Urinary bladder (tissue), 4 donors: ENCODE results near the gene FCRL6. TPM values are rescaled to one million over a fixed set of nuclear protein-coding genes. Genes with fewer than 3 reads are reported as not detected.

Experiments
- DNase-seq: peaks from one replicate; pipeline ENCODE4 v3.0.0-alpha.2; 2015; ENCODE audit errors: extremely low spot score
- H3K27ac ChIP-seq: one replicate; pipeline ENCODE4 v1.5.1; 2013; ENCODE audit warnings: low read depth, mild to moderate bottlenecking, moderate library complexity
- H3K36me3 ChIP-seq: one replicate; pipeline ENCODE4 v1.6.1; 2013; ENCODE audit warnings: mild to moderate bottlenecking, moderate library complexity; ENCODE audit not compliant: insufficient read depth
- H3K4me1 ChIP-seq: one replicate; pipeline ENCODE4 v1.6.1; 2013; ENCODE audit warnings: mild to moderate bottlenecking, moderate library complexity; ENCODE audit not compliant: insufficient read depth
- H3K4me3 ChIP-seq: one replicate; pipeline ENCODE4 v1.5.1; 2013; ENCODE audit warnings: low read depth, low read length
- WGBS: extraction: QIAGEN DNeasy Blood & Tissue Kit; methylation state at CpG from one replicate; pipeline ENCODE4 v1.1.7; 2013; 5-methylcytosine and 5-hydroxymethylcytosine counted together
- polyA plus RNA-seq: library from polyadenylated mRNA; stranded (reverse); fragments of 200-250 nt; gene quantifications from one replicate; pipeline ENCODE4 v1.2.3, GENCODE V29; 2013
- total RNA-seq: library from RNA; depleted of rRNA; stranded (reverse); fragments of >200 nt; gene quantifications from one replicate; pipeline ENCODE4 v1.2.3, GENCODE V29; 2014
- donor health status: healthy with polysubstance abuse.
- donor health status: healthy.

Gene FCRL6
- total and polyA plus RNA-seq, 2 donors, result 0.20 TPM; not detected in 1

- no peaks in the 10 kb centered on the region for H3K36me3 ChIP-seq
- WGBS, result 80% methylated on average over 11 of the region's 11 CpGs
- no peak overlapping the region for H3K4me3 ChIP-seq
- no peak overlapping the region for H3K27ac ChIP-seq
- DNase-seq, result peak; percentile 29
- no peaks in the 10 kb centered on the region for H3K4me1 ChIP-seq
These were observed 15.3 kb downstream of the FCRL6 start for GRCh38 chr1:159817276-159818041.

GRCh38 chr1:159821171-159821867, 19.2 kb downstream of the FCRL6 start:
- WGBS, result 52% methylated on average over 9 of the region's 9 CpGs

GRCh38 chr1:159823406-159823805, 21.2 kb downstream of the FCRL6 start:
- Histone ChIP-seq H3K27ac (no peak overlapping the region), H3K36me3 (no peaks in the 10 kb centered on the region), H3K4me3 (no peak overlapping the region), H3K4me1 (no peaks in the 10 kb centered on the region)
- WGBS, result 34% methylated on average over 7 of the region's 7 CpGs
- DNase-seq, result no peak

More at GRCh38 chr1:159821171-159821867, 19.2 kb downstream of the FCRL6 start:
- no peaks in the 10 kb centered on the region for H3K36me3 ChIP-seq
- DNase-seq, result no peak
- H3K4me1 ChIP-seq, result no peaks in the 10 kb centered on the region
- H3K4me3 ChIP-seq, result no peak overlapping the region
- no peak overlapping the region for H3K27ac ChIP-seq

GRCh38 chr1:159825564-159825963, 23.4 kb downstream of the FCRL6 start:
- Histone ChIP-seq H3K27ac (no peak overlapping the region), H3K4me1 (no peaks in the 10 kb centered on the region), H3K4me3 (no peak overlapping the region), H3K36me3 (no peaks in the 10 kb centered on the region)
- WGBS, result 64% methylated on average over 3 of the region's 3 CpGs
- DNase-seq, result no peak

GRCh38 chr1:159826441-159827101, 24.4 kb downstream of the FCRL6 start, which contains the start of gene SLAMF8:
Gene SLAMF8 (plus strand): TSS chr1:159826873. CDS start chr1:159826899, 26 bp downstream.
- Histone ChIP-seq H3K4me3 (no peak within 1 kb of the TSS), H3K27ac (no peak within 1 kb of the TSS), H3K36me3 (no peaks in the 10 kb centered on the region), H3K4me1 (no peaks in the 10 kb centered on the region)
- 78% methylated on average over 11 of the region's 11 CpGs for WGBS
- no peak for DNase-seq

GRCh38 chr1:159827102-159827490, 24.9 kb downstream of the FCRL6 start:
- 72% methylated on average over 6 of the region's 6 CpGs for WGBS
- no peak overlapping the region for H3K27ac ChIP-seq
- H3K4me1 ChIP-seq, result no peaks in the 10 kb centered on the region
- no peak for DNase-seq
- no peaks in the 10 kb centered on the region for H3K36me3 ChIP-seq
- H3K4me3 ChIP-seq, result no peak overlapping the region

- 89% methylated on average over 3 of the region's 3 CpGs for WGBS
- Histone ChIP-seq H3K4me3 (no peak overlapping the region), H3K36me3 (no peaks in the 10 kb centered on the region), H3K27ac (no peak overlapping the region), H3K4me1 (no peaks in the 10 kb centered on the region)
- no peak for DNase-seq
These were observed 25.4 kb downstream of the FCRL6 start for GRCh38 chr1:159827549-159827948.

- no peaks in the 10 kb centered on the region for H3K4me1 ChIP-seq
- H3K36me3 ChIP-seq, result no peaks in the 10 kb centered on the region
- H3K4me3 ChIP-seq, result no peak overlapping the region
- 82% methylated on average over 3 of the region's 3 CpGs for WGBS
- no peak for DNase-seq
- no peak overlapping the region for H3K27ac ChIP-seq
These were observed 26.0 kb downstream of the FCRL6 start for GRCh38 chr1:159828176-159828575.

GRCh38 chr1:159828581-159829272, 26.6 kb downstream of the FCRL6 start:
- H3K36me3 ChIP-seq, result no peaks in the 10 kb centered on the region
- DNase-seq, result no peak
- no peak overlapping the region for H3K27ac ChIP-seq
- WGBS, result 90% methylated on average over 11 of the region's 11 CpGs
- H3K4me1 ChIP-seq, result no peaks in the 10 kb centered on the region
- H3K4me3 ChIP-seq, result no peak overlapping the region

GRCh38 chr1:159829273-159829634, 27.1 kb downstream of the FCRL6 start:
- Histone ChIP-seq H3K4me1 (no peaks in the 10 kb centered on the region), H3K36me3 (no peaks in the 10 kb centered on the region), H3K4me3 (no peak overlapping the region), H3K27ac (no peak overlapping the region)
- no peak for DNase-seq
- 55% methylated on average over 3 of the region's 3 CpGs for WGBS

GRCh38 chr1:159829822-159830465, 27.8 kb downstream of the FCRL6 start:
- DNase-seq, result no peak
- WGBS, result 79% methylated on average over 18 of the region's 18 CpGs
- no peak overlapping the region for H3K27ac ChIP-seq
- H3K4me3 ChIP-seq, result no peak overlapping the region
- no peaks in the 10 kb centered on the region for H3K36me3 ChIP-seq
- no peaks in the 10 kb centered on the region for H3K4me1 ChIP-seq

GRCh38 chr1:159830722-159831121, 28.6 kb downstream of the FCRL6 start:
- Histone ChIP-seq H3K36me3 (no peaks in the 10 kb centered on the region), H3K27ac (no peak overlapping the region), H3K4me3 (no peak overlapping the region), H3K4me1 (no peaks in the 10 kb centered on the region)
- WGBS, result 86% methylated on average over 8 of the region's 8 CpGs
- DNase-seq, result no peak
